Measurements from ENCODE around the gene ADGRG1. TPM values are rescaled to one million over a fixed set of nuclear protein-coding genes. Genes with fewer than 3 reads are reported as not detected.

ADGRG1 gene
- total and polyA plus RNA-seq, 2 donors (not counting 1 experiment from before 2014, with no cell fraction given): 1.6 to 1.8 TPM

DNA sequence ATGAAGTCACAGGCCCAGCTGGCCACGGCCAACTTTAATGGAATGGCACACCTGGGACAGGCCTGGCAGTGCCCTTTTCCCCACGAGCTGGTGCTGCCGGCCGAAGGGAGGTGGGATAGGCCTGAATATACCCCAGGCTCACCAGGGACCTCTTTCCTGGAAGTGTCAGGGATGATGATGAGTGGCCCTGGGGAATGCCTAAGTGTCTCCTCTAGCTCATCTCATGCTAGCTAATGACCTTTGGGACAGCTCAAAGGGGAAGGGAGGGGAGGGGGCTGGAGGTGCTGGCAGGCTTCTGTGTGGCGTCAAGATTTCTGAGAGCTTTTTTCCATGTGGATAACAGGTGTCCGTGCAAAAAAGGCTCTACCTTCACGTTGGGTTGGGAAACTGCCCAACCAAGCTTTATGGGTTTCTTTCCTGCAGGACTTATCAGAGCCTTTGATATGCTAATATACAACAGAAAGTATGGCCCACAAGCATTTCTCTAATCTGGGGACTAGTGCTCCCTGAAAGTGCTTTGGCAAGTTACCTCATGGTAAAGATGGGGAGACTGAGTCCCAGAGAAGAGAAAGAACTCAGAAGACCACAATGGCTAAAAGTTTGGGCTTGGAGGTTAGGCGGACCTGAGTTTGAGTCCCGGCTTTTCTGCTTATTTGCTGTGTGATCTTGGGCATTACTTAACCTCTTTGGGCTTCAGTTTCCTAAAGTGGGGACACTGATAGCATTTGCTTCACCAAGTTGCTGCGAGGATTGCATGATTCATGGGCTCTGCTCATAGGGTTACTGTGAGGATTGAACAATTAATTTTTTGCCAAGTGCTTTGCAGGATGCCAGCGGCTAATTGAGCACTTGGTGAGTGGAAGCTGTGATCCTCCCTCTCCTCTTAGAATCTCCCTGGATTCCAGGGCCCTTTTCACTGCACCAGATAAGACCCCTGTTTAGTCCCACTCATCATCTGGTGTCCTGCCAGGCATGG lies 14.0 kb downstream of the ADGRG1 start:
- Histone ChIP-seq H3K79me2 (ENCODE audit: control insufficient read depth, insufficient read depth, low read length) (no peaks in the 10 kb centered on the region), H2AFZ (ENCODE audit: low read length) (no peak overlapping the region), H3K36me3 (ENCODE audit: control insufficient read depth, insufficient read depth, low read length) (no peaks in the 10 kb centered on the region)

DNA sequence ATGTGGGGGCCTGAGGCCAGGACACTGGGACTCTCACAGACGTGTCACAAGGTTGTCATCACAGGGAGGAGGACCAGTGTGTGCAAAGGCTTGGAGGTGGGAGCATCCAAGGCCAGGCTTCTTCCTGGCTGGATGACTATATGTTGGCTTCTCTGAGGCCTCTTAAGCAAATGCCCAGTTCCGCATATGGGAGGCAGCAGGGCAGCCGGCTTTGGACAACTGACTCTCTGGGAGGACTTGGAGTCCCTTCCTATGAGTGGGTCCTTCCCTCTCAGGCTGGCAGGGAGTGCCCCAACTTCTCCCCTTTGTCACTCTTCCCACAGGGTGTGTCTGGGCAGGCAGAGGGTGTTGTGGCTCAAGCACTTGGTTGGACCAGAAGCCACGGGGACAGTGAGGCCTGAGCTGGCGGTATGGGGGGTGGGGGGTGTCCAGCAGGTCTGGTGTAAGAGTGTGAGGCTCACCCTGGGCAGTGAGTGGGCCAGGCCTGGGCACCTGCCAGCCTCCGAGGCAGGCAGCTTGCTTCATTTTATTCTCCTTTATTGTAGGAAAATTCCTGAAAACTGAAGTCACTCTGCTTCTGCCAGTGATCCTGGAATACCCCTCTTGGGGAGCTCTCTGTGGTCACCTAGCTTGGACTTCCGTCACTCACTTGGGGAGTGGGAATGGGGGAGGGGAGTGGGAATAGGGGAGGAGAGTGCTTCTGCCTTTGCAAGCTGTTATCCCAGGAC lies 14.9 kb downstream of the ADGRG1 start:
- H3K79me2 ChIP-seq (ENCODE audit: control insufficient read depth, insufficient read depth, low read length): no peaks in the 10 kb centered on the region
- no peak for TF ChIP-seq EZH2 (IDR thresholded peaks at IDR 0.05; ENCODE audit: low read length, missing control alignments)
- TF ChIP-seq, protein P1, sequence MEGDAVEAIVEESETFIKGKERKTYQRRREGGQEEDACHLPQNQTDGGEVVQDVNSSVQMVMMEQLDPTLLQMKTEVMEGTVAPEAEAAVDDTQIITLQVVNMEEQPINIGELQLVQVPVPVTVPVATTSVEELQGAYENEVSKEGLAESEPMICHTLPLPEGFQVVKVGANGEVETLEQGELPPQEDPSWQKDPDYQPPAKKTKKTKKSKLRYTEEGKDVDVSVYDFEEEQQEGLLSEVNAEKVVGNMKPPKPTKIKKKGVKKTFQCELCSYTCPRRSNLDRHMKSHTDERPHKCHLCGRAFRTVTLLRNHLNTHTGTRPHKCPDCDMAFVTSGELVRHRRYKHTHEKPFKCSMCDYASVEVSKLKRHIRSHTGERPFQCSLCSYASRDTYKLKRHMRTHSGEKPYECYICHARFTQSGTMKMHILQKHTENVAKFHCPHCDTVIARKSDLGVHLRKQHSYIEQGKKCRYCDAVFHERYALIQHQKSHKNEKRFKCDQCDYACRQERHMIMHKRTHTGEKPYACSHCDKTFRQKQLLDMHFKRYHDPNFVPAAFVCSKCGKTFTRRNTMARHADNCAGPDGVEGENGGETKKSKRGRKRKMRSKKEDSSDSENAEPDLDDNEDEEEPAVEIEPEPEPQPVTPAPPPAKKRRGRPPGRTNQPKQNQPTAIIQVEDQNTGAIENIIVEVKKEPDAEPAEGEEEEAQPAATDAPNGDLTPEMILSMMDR (conservative IDR thresholded peaks at IDR 0.05 in 1 of 2, IDR thresholded peaks at IDR 0.05 in 1 of 2; ENCODE audit: low read depth in 1 of 2, low read length in 2 of 2): no peak
- peak overlapping the region; percentile 23 for H3K27ac ChIP-seq (ENCODE audit: insufficient read depth, low read length)
- H3K4me2 ChIP-seq (ENCODE audit: extremely low read depth, insufficient read depth, low read length): no peak overlapping the region
- no peak overlapping the region for H3K4me3 ChIP-seq (replicated peaks in 1 of 4; ENCODE audit: control extremely low read depth in 1 of 4, insufficient read depth in 1 of 4, low read depth in 3 of 4, low read length in 4 of 4)
- H3K9ac ChIP-seq (ENCODE audit: insufficient read depth, low read length): no peak overlapping the region
- DNase-seq (ENCODE audit: low read depth in 2 of 2): peak; percentile 20 to 81
- no peaks in the 10 kb centered on the region for H3K27me3 ChIP-seq (ENCODE audit: control insufficient read depth, insufficient read depth, low read length)
- peaks cover 8% of the 10 kb centered on the region for H3K4me1 ChIP-seq (ENCODE audit: control insufficient read depth, extremely low read depth, insufficient read depth, low read length)
- no peaks in the 10 kb centered on the region for H4K20me1 ChIP-seq (ENCODE audit: control insufficient read depth, extremely low read depth, insufficient read depth, low read length)
- H3K9me3 ChIP-seq (ENCODE audit: control insufficient read depth, insufficient read depth, low read depth, low read length): no peaks in the 10 kb centered on the region
- no peak overlapping the region for H2AFZ ChIP-seq (ENCODE audit: low read length)
- no peaks in the 10 kb centered on the region for H3K36me3 ChIP-seq (ENCODE audit: control insufficient read depth, insufficient read depth, low read length)

More for the DNA sequence above, 14.0 kb downstream of the ADGRG1 start:
- Histone ChIP-seq H3K27ac (ENCODE audit: insufficient read depth, low read length) (no peak overlapping the region), H4K20me1 (ENCODE audit: control insufficient read depth, extremely low read depth, insufficient read depth, low read length) (no peaks in the 10 kb centered on the region), H3K27me3 (ENCODE audit: control insufficient read depth, insufficient read depth, low read length) (no peaks in the 10 kb centered on the region), H3K4me1 (ENCODE audit: control insufficient read depth, extremely low read depth, insufficient read depth, low read length) (peaks cover 8% of the 10 kb centered on the region), H3K9ac (ENCODE audit: insufficient read depth, low read length) (no peak overlapping the region), H3K4me2 (ENCODE audit: extremely low read depth, insufficient read depth, low read length) (no peak overlapping the region), H3K9me3 (ENCODE audit: control insufficient read depth, insufficient read depth, low read depth, low read length) (no peaks in the 10 kb centered on the region), H3K4me3 (replicated peaks in 1 of 4; ENCODE audit: control extremely low read depth in 1 of 4, insufficient read depth in 1 of 4, low read depth in 3 of 4, low read length in 4 of 4) (no peak overlapping the region)
- peak in 1 of 2 donors; percentile 23 for DNase-seq (ENCODE audit: low read depth in 2 of 2)
- TF ChIP-seq, protein P1 (conservative IDR thresholded peaks at IDR 0.05 in 1 of 2, IDR thresholded peaks at IDR 0.05 in 1 of 2; ENCODE audit: low read depth in 1 of 2, low read length in 2 of 2): no peak
- TF ChIP-seq EZH2 (IDR thresholded peaks at IDR 0.05; ENCODE audit: low read length, missing control alignments): no peak

DNA sequence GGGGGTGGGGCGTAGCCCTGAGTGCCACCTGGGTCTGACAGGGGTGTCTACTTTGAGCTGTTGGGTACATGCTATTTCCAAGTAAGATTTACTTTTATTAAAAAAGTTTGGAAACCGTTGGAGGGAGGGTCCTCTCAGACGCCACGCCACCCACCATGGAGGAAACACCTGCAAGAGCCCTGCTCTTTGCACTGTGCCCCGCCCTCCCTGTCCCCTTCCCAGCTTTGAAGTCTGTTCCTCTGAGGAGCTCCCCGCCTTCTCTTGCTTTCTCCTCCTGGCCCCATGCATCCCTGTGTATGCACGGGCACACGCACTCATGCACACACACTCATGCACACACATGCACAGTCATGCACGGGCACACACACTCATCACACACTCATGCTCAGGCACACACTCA lies 15.5 kb downstream of the ADGRG1 start:
- H2AFZ ChIP-seq (ENCODE audit: low read length): no peak overlapping the region

More for the DNA sequence above, 15.5 kb downstream of the ADGRG1 start:
- Histone ChIP-seq H3K36me3 (ENCODE audit: control insufficient read depth, insufficient read depth, low read length) (no peaks in the 10 kb centered on the region), H3K9me3 (ENCODE audit: control insufficient read depth, insufficient read depth, low read depth, low read length) (no peaks in the 10 kb centered on the region), H3K27me3 (ENCODE audit: control insufficient read depth, insufficient read depth, low read length) (no peaks in the 10 kb centered on the region), H3K4me3 (replicated peaks in 1 of 4; ENCODE audit: control extremely low read depth in 1 of 4, insufficient read depth in 1 of 4, low read depth in 3 of 4, low read length in 4 of 4) (no peak overlapping the region), H3K4me1 (ENCODE audit: control insufficient read depth, extremely low read depth, insufficient read depth, low read length) (peaks cover 8% of the 10 kb centered on the region), H3K79me2 (ENCODE audit: control insufficient read depth, insufficient read depth, low read length) (no peaks in the 10 kb centered on the region), H3K9ac (ENCODE audit: insufficient read depth, low read length) (no peak overlapping the region), H3K27ac (ENCODE audit: insufficient read depth, low read length) (no peak overlapping the region), H4K20me1 (ENCODE audit: control insufficient read depth, extremely low read depth, insufficient read depth, low read length) (no peaks in the 10 kb centered on the region), H3K4me2 (ENCODE audit: extremely low read depth, insufficient read depth, low read length) (no peak overlapping the region)
- DNase-seq (ENCODE audit: low read depth in 2 of 2): no peak
- TF ChIP-seq EZH2 (IDR thresholded peaks at IDR 0.05; ENCODE audit: low read length, missing control alignments): no peak
- TF ChIP-seq, protein P1 (conservative IDR thresholded peaks at IDR 0.05 in 1 of 2, IDR thresholded peaks at IDR 0.05 in 1 of 2; ENCODE audit: low read depth in 1 of 2, low read length in 2 of 2): no peak
